ENCODE results near the gene NUDT14.

The NUDT14 gene

DNA sequence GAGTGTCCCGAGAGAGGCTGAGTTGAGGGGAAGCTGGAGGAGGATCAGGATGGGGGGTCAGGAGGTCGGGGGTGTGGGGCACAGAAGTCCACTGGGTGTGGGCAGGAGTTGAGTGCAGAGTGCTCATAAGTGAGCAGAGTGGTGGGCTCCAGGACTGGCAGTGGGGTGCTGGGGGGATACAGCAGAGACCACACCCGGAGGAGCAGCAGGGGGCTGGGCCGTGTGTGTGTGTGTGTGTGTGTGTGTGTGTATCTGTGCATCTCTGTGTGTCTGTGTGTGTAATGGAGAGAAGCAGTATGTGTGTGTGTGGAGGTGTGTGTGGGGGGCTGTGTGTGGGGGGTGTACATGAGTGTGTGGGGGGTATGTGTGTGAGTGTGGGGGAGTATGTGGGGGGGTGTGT, 4.9 kb upstream of the NUDT14 start:
- H3K36me3 ChIP-seq (ENCODE audit: control insufficient read depth in 2 of 2, insufficient read depth in 1 of 2, low read length in 2 of 2), result no peaks in the 10 kb centered on the region
- CTCF ChIA-PET, result interaction anchor here (0.8 kb wide), 1 partner anchor 96 kb away, joined by 3 read pairs; no protein-coding TSS in a partner anchor
- H3K9me3 ChIP-seq (ENCODE audit: control insufficient read depth, insufficient read depth, low read depth, low read length), result no peaks in the 10 kb centered on the region
- POLR2A ChIA-PET, result no interaction called here
- H3K27ac ChIP-seq (ENCODE audit: extremely low read depth, low read depth, low read length), result no peak overlapping the region
- no peaks in the 10 kb centered on the region for H3K4me1 ChIP-seq (ENCODE audit: control insufficient read depth, insufficient read depth, low read length)
- no peak overlapping the region for H3K4me3 ChIP-seq (ENCODE audit: low read depth, low read length)
- TF ChIP-seq ZFP3 (tag by site-specific recombination; IDR thresholded peaks at IDR 0.05; ENCODE audit: low read depth), result no peak
- TF ChIP-seq ZSCAN4 (tag by site-specific recombination; IDR thresholded peaks at IDR 0.05), result peak; percentile 91
- TF ChIP-seq ZNF132 (tag by site-specific recombination; IDR thresholded peaks at IDR 0.05; ENCODE audit: borderline replicate concordance), result no peak
- TF ChIP-seq KLF1 (tag by site-specific recombination; IDR thresholded peaks at IDR 0.05), result peak; percentile 46; the same call in 1 of the 2 replicates
- TF ChIP-seq ZBTB10 (tag by site-specific recombination; IDR thresholded peaks at IDR 0.05), result peak; percentile 71; the same call in 1 of the 2 replicates
- 0 out of 2 replicates have a peak, but pooled peaks have one; percentile 30 for TF ChIP-seq BCL11B (tag by site-specific recombination; IDR thresholded peaks at IDR 0.05; ENCODE audit: low read depth)
- TF ChIP-seq, protein P1, sequence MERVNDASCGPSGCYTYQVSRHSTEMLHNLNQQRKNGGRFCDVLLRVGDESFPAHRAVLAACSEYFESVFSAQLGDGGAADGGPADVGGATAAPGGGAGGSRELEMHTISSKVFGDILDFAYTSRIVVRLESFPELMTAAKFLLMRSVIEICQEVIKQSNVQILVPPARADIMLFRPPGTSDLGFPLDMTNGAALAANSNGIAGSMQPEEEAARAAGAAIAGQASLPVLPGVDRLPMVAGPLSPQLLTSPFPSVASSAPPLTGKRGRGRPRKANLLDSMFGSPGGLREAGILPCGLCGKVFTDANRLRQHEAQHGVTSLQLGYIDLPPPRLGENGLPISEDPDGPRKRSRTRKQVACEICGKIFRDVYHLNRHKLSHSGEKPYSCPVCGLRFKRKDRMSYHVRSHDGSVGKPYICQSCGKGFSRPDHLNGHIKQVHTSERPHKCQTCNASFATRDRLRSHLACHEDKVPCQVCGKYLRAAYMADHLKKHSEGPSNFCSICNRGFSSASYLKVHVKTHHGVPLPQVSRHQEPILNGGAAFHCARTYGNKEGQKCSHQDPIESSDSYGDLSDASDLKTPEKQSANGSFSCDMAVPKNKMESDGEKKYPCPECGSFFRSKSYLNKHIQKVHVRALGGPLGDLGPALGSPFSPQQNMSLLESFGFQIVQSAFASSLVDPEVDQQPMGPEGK (tag by site-specific recombination; IDR thresholded peaks at IDR 0.05), result peak; percentile 78
- peak; percentile 76 for TF ChIP-seq ZFHX2 (tag by site-specific recombination; conservative IDR thresholded peaks at IDR 0.05)
- TF ChIP-seq ZBTB7A (tag by site-specific recombination; IDR thresholded peaks at IDR 0.05; ENCODE audit: low read depth), result peak; percentile 53; the same call in 1 of the 2 replicates
- peak; percentile 76 for TF ChIP-seq GLIS1 (tag by site-specific recombination; IDR thresholded peaks at IDR 0.05)
- TF ChIP-seq BCL6B (tag by site-specific recombination; IDR thresholded peaks at IDR 0.05), result no peak
- TF ChIP-seq ZNF202 (tag by site-specific recombination; IDR thresholded peaks at IDR 0.05; ENCODE audit: borderline replicate concordance), result no peak
- TF ChIP-seq ZNF2 (tag by site-specific recombination; IDR thresholded peaks at IDR 0.05), result no peak

DNA sequence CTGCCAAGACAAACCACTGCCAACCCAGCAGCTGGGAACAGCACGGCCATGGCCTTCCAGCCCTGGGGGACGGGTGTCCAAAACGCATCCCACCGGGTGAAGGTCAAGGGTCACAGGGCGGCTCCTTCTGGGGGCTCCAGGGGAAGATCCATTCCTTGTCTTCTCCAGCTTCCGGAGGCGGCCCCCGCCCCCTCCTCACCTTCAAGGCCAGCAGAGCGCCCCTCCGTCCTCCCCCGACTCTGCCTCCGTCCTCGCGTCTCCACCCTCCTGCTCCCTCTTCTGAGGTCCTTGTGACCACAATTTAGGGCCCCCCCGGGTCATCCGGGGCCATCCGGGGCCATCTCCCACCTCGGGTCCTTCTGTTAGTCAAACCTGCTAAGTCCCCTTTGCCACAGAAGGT, 3.9 kb upstream of the NUDT14 start:
- Histone ChIP-seq H3K36me3 (ENCODE audit: control insufficient read depth in 2 of 2, insufficient read depth in 1 of 2, low read length in 2 of 2) (no peaks in the 10 kb centered on the region), H3K4me3 (ENCODE audit: low read depth, low read length) (no peak overlapping the region), H3K4me1 (ENCODE audit: control insufficient read depth, insufficient read depth, low read length) (no peaks in the 10 kb centered on the region), H3K9me3 (ENCODE audit: control insufficient read depth, insufficient read depth, low read depth, low read length) (no peaks in the 10 kb centered on the region), H3K27ac (ENCODE audit: extremely low read depth, low read depth, low read length) (no peak overlapping the region)
- TF ChIP-seq RBAK (tag by site-specific recombination; IDR thresholded peaks at IDR 0.05) (no peak), ZFP37 (tag by site-specific recombination; IDR thresholded peaks at IDR 0.05) (no peak)
- POLR2A ChIA-PET, result no interaction called here
- CTCF ChIA-PET, result no interaction called here

All from HEK293 (cell line).